ENCODE results near the gene SF3A2. TPM values are rescaled to one million over a fixed set of nuclear protein-coding genes. Genes with fewer than 3 reads are reported as not detected.

SF3A2 gene
- total RNA-seq, 4 donors from 2014 or later = 25.7 to 39.8 (median 30.3) TPM

DNA sequence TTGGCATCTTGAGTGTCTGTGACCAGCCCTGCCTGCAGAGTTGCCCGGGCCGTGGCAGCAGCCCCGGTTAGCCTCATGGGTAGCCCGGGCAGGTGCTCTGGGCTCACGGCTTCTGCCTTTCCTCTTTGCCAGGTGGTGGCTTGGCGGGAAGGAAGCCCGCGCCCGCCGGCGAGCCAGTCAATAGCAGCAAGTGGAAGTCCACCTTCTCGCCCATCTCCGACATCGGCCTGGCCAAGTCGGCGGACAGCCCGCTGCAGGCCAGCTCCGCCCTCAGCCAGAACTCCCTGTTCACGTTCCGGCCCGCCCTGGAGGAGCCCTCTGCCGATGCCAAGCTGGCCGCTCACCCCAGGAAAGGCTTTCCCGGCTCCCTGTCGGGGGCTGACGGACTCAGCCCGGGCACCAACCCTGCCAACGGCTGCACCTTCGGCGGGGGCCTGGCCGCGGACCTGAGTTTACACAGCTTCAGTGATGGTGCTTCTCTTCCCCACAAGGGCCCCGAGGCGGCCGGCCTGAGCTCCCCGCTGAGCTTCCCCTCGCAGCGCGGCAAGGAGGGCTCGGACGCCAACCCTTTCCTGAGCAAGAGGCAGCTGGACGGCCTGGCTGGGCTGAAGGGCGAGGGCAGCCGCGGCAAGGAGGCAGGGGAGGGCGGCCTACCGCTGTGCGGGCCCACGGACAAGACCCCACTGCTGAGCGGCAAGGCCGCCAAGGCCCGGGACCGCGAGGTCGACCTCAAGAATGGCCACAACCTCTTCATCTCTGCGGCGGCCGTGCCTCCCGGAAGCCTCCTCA, 10.4 kb upstream of the SF3A2 start:
- intact Hi-C loops (cut with DNase I) = loop anchor here (10.0 kb wide), 1 partner anchor 159 kb away; no protein-coding TSS in a partner anchor
- Histone ChIP-seq H3K4me1 (no peaks in the 10 kb centered on the region), H3K9me3 (no peaks in the 10 kb centered on the region), H3K36me3 (peaks cover 59 to 70% of the 10 kb centered on the region in 2 donors), H3K27ac (no peak overlapping the region), H3K4me3 (replicated peaks in 1 of 3) (no peak overlapping the region), H3K27me3 (no peaks in the 10 kb centered on the region)
- TF ChIP-seq, protein P1, sequence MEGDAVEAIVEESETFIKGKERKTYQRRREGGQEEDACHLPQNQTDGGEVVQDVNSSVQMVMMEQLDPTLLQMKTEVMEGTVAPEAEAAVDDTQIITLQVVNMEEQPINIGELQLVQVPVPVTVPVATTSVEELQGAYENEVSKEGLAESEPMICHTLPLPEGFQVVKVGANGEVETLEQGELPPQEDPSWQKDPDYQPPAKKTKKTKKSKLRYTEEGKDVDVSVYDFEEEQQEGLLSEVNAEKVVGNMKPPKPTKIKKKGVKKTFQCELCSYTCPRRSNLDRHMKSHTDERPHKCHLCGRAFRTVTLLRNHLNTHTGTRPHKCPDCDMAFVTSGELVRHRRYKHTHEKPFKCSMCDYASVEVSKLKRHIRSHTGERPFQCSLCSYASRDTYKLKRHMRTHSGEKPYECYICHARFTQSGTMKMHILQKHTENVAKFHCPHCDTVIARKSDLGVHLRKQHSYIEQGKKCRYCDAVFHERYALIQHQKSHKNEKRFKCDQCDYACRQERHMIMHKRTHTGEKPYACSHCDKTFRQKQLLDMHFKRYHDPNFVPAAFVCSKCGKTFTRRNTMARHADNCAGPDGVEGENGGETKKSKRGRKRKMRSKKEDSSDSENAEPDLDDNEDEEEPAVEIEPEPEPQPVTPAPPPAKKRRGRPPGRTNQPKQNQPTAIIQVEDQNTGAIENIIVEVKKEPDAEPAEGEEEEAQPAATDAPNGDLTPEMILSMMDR (IDR thresholded peaks at IDR 0.05) = no peak
- TF ChIP-seq POLR2A (IDR thresholded peaks at IDR 0.05) = no peak
- no peak for DNase-seq
- 95 to 98% methylated on average over 19 to 33 of the region's 59 CpGs for WGBS, 2 donors

DNA sequence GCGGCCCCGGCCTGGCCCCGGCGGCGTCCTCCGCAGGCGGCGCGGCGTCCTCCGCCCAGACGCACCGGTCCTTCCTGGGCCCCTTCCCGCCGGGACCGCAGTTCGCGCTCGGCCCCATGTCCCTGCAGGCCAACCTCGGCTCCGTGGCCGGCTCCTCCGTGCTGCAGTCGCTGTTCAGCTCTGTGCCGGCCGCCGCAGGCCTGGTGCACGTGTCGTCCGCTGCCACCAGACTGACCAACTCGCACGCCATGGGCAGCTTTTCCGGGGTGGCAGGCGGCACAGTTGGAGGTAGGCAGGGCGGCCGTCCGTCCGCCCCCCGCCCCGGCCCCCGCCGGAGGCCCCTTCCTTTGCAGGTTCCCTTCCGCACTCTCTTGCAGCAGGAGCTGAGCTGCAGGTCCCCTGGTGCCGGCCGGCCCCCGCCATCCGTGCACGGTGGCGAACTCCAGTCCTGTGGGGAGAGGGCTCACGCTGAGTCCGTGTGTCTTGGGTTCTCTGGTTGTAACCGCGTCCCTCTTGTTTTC, 9.7 kb upstream of the SF3A2 start:
- Histone ChIP-seq H3K36me3 (peaks cover 57 to 69% of the 10 kb centered on the region in 2 donors), H3K27ac (no peak overlapping the region)

DNA sequence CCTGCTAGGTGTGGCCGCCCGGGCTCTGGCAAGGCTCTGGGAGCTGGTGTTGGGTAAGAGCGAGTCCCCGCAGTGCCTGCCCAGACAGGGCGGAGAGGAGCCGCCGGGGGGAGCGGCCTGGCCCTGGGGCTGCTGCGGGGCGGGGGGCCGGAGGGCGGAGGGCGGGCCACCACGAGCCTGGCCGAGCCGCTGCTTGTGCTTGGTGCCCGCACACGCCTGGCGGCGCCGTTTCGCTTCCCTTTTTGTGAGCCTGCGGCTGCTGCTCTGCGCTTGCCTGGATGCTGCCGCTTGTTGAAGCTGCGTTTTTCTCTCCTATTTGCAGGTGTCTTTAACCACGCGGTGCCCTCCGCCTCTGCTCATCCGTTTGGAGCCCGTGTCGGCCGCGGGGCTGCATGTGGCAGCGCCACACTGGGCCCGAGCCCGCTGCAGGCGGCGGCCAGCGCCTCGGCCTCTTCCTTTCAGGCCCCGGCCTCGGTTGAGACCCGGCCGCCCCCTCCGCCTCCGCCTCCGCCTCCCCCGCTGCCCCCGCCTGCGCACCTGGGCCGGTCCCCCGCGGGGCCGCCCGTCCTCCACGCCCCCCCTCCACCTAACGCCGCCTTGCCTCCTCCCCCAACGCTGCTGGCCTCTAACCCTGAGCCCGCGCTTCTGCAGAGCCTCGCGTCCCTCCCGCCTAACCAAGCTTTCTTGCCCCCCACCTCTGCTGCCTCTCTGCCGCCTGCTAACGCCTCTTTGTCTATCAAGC, 9.0 kb upstream of the SF3A2 start:
- Histone ChIP-seq H3K9me3 (no peaks in the 10 kb centered on the region), H3K27me3 (no peaks in the 10 kb centered on the region), H3K27ac (no peak overlapping the region), H3K4me1 (no peaks in the 10 kb centered on the region), H3K36me3 (peaks cover 56 to 62% of the 10 kb centered on the region in 2 donors), H3K4me3 (replicated peaks in 1 of 3) (no peak overlapping the region)
- WGBS, 2 donors = 95% methylated on average over 48 to 51 of the region's 67 CpGs
- TF ChIP-seq, protein P1 (IDR thresholded peaks at IDR 0.05) = no peak
- TF ChIP-seq POLR2A (IDR thresholded peaks at IDR 0.05) = no peak
- intact Hi-C loops (cut with DNase I) = loop anchor here (10.0 kb wide), 1 partner anchor 157 kb away; no protein-coding TSS in a partner anchor
- DNase-seq = no peak

More for the DNA sequence above, 9.7 kb upstream of the SF3A2 start:
- 96 to 100% methylated on average over 6 to 44 of the region's 53 CpGs for WGBS, 2 donors
- no peaks in the 10 kb centered on the region for H3K27me3 ChIP-seq
- intact Hi-C loops (cut with DNase I) = loop anchor here (10.0 kb wide), 1 partner anchor 158 kb away; no protein-coding TSS in a partner anchor
- H3K4me1 ChIP-seq = no peaks in the 10 kb centered on the region
- DNase-seq = no peak
- no peaks in the 10 kb centered on the region for H3K9me3 ChIP-seq
- no peak overlapping the region for H3K4me3 ChIP-seq (replicated peaks in 1 of 3)
- TF ChIP-seq, protein P1 (IDR thresholded peaks at IDR 0.05) = no peak
- TF ChIP-seq POLR2A (IDR thresholded peaks at IDR 0.05) = no peak

DNA sequence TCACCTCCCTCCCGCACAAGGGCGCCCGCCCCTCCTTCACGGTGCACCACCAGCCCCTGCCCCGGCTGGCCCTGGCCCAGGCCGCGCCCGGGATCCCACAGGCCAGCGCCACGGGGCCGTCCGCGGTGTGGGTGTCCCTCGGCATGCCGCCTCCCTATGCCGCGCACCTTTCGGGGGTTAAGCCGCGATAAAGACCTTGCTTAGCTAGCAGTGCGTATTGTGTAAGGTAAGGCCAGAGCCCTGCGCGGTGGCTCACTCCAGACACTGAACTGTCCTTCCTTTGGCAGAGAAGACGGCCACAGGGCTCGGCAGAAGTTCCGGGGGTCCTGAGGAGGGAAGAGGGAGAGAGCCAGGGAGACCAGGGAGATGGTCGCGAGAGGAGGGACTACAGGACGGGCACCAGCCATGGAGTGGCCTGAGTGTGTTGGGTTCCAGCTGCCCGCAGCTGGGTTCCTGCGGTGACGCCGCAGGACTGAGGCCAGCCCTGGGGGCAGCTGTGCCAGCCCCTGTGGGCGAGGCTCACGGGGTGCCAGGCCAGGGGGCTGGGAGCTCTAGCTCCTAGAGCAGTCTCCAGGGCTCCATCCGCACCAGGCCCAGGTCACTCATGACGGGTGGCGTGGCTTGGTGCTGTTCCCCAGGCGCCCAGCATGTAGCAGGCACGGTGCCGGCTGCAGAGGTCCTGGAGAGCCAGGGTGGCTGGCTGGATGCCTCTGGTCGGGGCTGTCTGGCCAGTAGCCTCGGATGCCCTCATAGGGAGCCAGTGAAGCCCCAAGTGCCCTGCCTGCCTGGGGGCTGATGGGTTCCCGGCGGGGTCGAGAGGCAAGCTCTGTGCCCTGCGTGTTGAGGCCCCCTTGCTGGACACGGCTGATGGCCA, 8.2 kb upstream of the SF3A2 start:
- H3K9me3 ChIP-seq = no peaks in the 10 kb centered on the region
- H3K36me3 ChIP-seq = peaks cover 56 to 62% of the 10 kb centered on the region in 2 donors
- peaks cover 0 to 4% of the 10 kb centered on the region in 2 donors for H3K4me1 ChIP-seq
- no peak for DNase-seq
- no peak overlapping the region for H3K4me3 ChIP-seq (replicated peaks in 1 of 3)
- no peaks in the 10 kb centered on the region for H3K27me3 ChIP-seq
- intact Hi-C loops (cut with DNase I) = loop anchor here (10.0 kb wide), 1 partner anchor 156 kb away; no protein-coding TSS in a partner anchor
- 89 to 95% methylated on average over 35 to 38 of the region's 48 CpGs for WGBS, 2 donors
- no peak overlapping the region for H3K27ac ChIP-seq
- TF ChIP-seq, protein P1 (IDR thresholded peaks at IDR 0.05) = no peak
- no peak for TF ChIP-seq POLR2A (IDR thresholded peaks at IDR 0.05)
